Measurements from ENCODE around the gene CRADD. TPM values are rescaled to one million over a fixed set of nuclear protein-coding genes. Genes with fewer than 3 reads are reported as not detected.

CRADD gene
- total and polyA plus RNA-seq, 2 of the 4 experiments (the other 2 are of a cell fraction): 11.1 to 14.0 TPM

- dilution Hi-C loops (cut with HindIII; ENCODE audit: low sequenced_read_pairs, unreplicated experiment): no loop called here
- Histone ChIP-seq H3K14ac (replicated peaks; ENCODE audit: low read depth, low read length) (no peak overlapping the region), H3K9me3 (ENCODE audit: control insufficient read depth, insufficient read depth, low read length) (no peaks in the 10 kb centered on the region), H2AFZ (replicated peaks; ENCODE audit: low read length, poor library complexity) (no peak overlapping the region), H4K5ac (ENCODE audit: low read depth, low read length) (no peak overlapping the region), H3K23ac (ENCODE audit: low read depth, low read length) (no peak overlapping the region), H4K8ac (ENCODE audit: low read depth in 2 of 2, low read length in 2 of 2) (no peak overlapping the region), H3K27ac (ENCODE audit: insufficient read depth, low read length) (no peak overlapping the region), H4K20me1 (ENCODE audit: insufficient read depth, low read length) (no peaks in the 10 kb centered on the region), H4K91ac (ENCODE audit: insufficient read depth, low read depth, low read length) (no peak overlapping the region), H3K4ac (ENCODE audit: low read depth, low read length) (no peak overlapping the region), H3K4me3 (ENCODE audit: insufficient read depth, low read depth, low read length) (no peak overlapping the region), H3K36me3 (ENCODE audit: control insufficient read depth, insufficient read depth, low read length) (no peaks in the 10 kb centered on the region), H3K27me3 (ENCODE audit: control insufficient read depth, insufficient read depth, low read length) (no peaks in the 10 kb centered on the region), H3K56ac (ENCODE audit: extremely low read depth, insufficient read depth, low read length) (no peak overlapping the region), H2AK5ac (ENCODE audit: low read depth, low read length) (no peak overlapping the region), H2BK20ac (ENCODE audit: low read depth, low read length) (no peak overlapping the region), H2BK15ac (ENCODE audit: low read depth, low read length) (no peak overlapping the region), H3K4me2 (ENCODE audit: low read depth, low read length) (no peak overlapping the region), H3K4me1 (ENCODE audit: control insufficient read depth, insufficient read depth, low read length) (0 out of 2 replicates have a peak, but pooled peaks cover 2% of the 10 kb centered on the region), H2BK5ac (ENCODE audit: low read depth, low read length, poor library complexity, severe bottlenecking) (no peak overlapping the region), H3K79me1 (ENCODE audit: low read depth in 1 of 2, low read length in 2 of 2) (no peaks in the 10 kb centered on the region), H3K9ac (ENCODE audit: low read depth, low read length) (no peak overlapping the region), H2AK9ac (replicated peaks; ENCODE audit: low read depth, low read length, poor library complexity) (no peak overlapping the region), H3K18ac (ENCODE audit: low read depth, low read length) (no peak overlapping the region), H2BK120ac (ENCODE audit: low read depth, low read length) (no peak overlapping the region), H3K9me1 (ENCODE audit: insufficient read depth, low read length) (no peaks in the 10 kb centered on the region)
- DNase-seq (no peak), ATAC-seq (ENCODE audit: low read depth) (no peak)
- ChIA-PET POLR2A (ENCODE audit: unreplicated experiment) (interaction anchor here (0.6 kb wide), 1 partner anchor 143 kb away, joined by 9 read pairs; no protein-coding TSS in a partner anchor), CTCF (no interaction called here)
- TF ChIP-seq MAZ (IDR thresholded peaks at IDR 0.05; ENCODE audit: borderline replicate concordance, low read depth, low read length): no peak
- TF ChIP-seq MAFK (IDR thresholded peaks at IDR 0.05; ENCODE audit: low read depth, low read length): no peak
- no peak for TF ChIP-seq RFX5 (IDR thresholded peaks at IDR 0.05; ENCODE audit: low read depth, low read length)
- no peak for TF ChIP-seq SMC3 (IDR thresholded peaks at IDR 0.05; ENCODE audit: low read depth, low read length)
- no peak for TF ChIP-seq RCOR1 (IDR thresholded peaks at IDR 0.05; ENCODE audit: insufficient replicate concordance, low read length)
- TF ChIP-seq CHD1 (IDR thresholded peaks at IDR 0.05; ENCODE audit: low read depth, low read length): no peak
- TF ChIP-seq ELK1 (IDR thresholded peaks at IDR 0.05; ENCODE audit: borderline replicate concordance, low read depth, low read length): no peak
- no peak for TF ChIP-seq NFE2L2 (IDR thresholded peaks at IDR 0.05; ENCODE audit: low read depth, low read length)
- no peak for TF ChIP-seq CEBPB (IDR thresholded peaks at IDR 0.05; ENCODE audit: low read depth, low read length)
- TF ChIP-seq POLR2A (IDR thresholded peaks at IDR 0.05; ENCODE audit: low read depth, low read length): no peak
- no peak for TF ChIP-seq USF2 (IDR thresholded peaks at IDR 0.05; ENCODE audit: low read depth, low read length)
- no peak for TF ChIP-seq CTCF (conservative IDR thresholded peaks at IDR 0.05; ENCODE audit: low read depth, low read length)
- TF ChIP-seq BHLHE40 (IDR thresholded peaks at IDR 0.05; ENCODE audit: low read depth, low read length): no peak
- TF ChIP-seq RAD21 (IDR thresholded peaks at IDR 0.05; ENCODE audit: low read length): no peak
- TF ChIP-seq MXI1 (IDR thresholded peaks at IDR 0.05; ENCODE audit: borderline replicate concordance, low read depth, low read length): no peak
- TF ChIP-seq FOS (IDR thresholded peaks at IDR 0.05; ENCODE audit: low read depth, low read length): no peak
- in situ Hi-C loops (cut with MboI; ENCODE audit: low sequenced_read_pairs): no loop called here
- 94% methylated on average over 2 of the region's 5 CpGs; no CpG with 5 or more reads in 1 of the 2 experiments for WGBS, 2 experiments (ENCODE audit: extremely low coverage in 2 of 2, insufficient read length in 1 of 2)
- intact Hi-C loops (cut with micrococcal nuclease): no loop called here
- no TSS peak for BruUV-seq (replicated peaks)
Measured at GRCh38 chr12:93733928-93734327, 56.8 kb downstream of the CRADD start.

Measured in IMR-90 (cell line).